ENCODE data around the gene RTCB.

Gene RTCB

GRCh38 chr22:32339190-32340012, 72.6 kb downstream of the RTCB start:
- no peak for DNase-seq (ENCODE audit: low read depth)

- DNase-seq (ENCODE audit: low read depth): no peak
Observed at GRCh38 chr22:32338757-32339156, 73.3 kb downstream of the RTCB start.

Data from EH (cell line).